HG03196 (cell line): ENCODE measurements around the gene ZNF827.

Experiments
- ATAC-seq: cut with Tn5 transposase; IDR thresholded peaks from one replicate; pipeline ENCODE4 v1.9.1; 2021; ENCODE audit not compliant: unreplicated experiment

ZNF827 gene, protein sequence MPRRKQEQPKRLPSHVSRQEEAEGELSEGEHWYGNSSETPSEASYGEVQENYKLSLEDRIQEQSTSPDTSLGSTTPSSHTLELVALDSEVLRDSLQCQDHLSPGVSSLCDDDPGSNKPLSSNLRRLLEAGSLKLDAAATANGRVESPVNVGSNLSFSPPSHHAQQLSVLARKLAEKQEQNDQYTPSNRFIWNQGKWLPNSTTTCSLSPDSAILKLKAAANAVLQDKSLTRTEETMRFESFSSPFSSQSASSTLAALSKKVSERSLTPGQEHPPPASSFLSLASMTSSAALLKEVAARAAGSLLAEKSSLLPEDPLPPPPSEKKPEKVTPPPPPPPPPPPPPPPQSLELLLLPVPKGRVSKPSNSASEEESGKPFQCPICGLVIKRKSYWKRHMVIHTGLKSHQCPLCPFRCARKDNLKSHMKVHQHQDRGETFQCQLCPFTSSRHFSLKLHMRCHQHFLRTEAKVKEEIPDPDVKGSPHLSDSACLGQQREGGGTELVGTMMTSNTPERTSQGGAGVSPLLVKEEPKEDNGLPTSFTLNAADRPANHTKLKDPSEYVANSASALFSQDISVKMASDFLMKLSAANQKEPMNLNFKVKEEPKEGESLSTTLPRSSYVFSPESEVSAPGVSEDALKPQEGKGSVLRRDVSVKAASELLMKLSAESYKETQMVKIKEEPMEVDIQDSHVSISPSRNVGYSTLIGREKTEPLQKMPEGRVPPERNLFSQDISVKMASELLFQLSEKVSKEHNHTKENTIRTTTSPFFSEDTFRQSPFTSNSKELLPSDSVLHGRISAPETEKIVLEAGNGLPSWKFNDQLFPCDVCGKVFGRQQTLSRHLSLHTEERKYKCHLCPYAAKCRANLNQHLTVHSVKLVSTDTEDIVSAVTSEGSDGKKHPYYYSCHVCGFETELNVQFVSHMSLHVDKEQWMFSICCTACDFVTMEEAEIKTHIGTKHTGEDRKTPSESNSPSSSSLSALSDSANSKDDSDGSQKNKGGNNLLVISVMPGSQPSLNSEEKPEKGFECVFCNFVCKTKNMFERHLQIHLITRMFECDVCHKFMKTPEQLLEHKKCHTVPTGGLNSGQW

DNA sequence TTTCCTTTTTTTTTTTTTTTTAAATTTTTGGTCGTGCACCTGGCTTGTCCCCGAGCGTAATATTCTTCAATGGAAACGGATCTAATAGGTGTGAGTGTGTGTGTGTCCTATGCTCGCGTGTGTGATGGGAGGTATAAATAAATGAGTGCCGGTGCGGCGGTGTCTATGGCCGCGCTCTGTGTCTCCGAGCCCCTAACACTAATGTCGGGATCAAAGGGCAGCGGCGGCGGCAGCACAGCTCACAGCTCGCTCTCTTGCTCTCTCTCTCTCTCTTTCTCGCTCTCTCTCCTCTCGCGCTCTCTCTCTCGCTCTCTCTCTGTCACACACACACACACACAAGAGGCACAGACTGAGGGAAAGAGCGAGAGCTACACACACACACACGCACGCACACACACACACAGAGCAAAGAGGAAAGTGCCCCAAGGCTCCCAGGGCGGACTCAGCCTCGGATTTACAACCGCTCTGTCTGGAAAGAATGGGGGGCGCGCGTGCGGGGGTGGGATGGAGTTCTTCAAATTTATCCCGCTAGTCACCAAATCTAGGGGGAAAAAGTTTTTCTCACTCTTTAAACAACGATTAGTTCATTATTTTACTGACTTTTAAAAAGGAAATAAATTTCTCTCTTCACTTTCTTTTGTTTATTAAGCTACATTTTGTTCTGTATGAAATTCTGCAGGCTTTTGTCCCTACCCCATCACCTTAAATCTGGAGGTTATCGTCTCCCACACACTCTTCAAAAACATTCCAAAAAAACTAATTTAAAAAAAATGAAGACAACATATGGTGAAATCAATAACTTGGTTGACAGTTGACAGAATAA lies at the start of gene ZNF827:
Gene ZNF827 (minus strand): TSS at position 206 of the 823 bp plus-strand sequence. CDS start 416 bp downstream, outside the sequence.
- peak; percentile 33 for ATAC-seq

DNA sequence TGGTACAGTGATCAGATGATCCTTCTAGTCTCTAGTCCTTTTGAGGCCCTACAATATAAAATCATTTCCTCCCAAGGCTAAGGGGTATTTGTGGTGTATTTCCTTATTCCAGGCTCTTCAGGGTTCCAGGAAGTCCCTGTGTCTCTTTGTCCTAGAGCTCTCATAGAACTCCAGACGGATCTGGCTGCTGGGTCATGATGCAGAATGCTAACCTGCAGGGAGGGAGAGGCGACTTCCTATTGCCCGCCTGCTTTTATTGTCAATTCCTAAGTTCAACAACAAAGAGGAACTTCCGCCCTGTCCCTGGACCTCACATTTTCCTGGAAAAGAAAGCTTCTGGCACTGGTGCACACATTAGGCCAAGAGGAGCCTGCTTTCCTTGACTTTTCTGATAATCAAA lies 45.9 kb upstream of the ZNF827 start:
- no peak for ATAC-seq

DNA sequence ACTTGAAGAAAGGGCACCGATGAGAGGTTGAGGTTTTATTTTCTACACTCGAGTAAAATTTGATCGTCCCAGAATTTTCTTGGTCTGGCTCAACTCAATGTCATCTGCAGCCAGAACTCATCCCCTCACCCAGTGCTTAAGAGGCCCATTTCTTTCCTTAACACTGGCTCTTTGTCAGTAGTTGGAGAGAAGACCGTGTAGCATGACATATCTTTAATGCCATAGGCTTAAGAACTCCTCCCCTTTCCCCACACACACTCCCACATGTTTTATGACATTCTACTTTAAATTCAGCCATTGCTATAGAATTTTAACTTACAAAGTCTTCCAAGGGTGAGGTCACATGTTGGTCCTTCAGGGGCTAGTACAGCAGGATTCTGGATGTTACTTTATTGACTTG lies 44.2 kb upstream of the ZNF827 start:
- no peak for ATAC-seq

DNA sequence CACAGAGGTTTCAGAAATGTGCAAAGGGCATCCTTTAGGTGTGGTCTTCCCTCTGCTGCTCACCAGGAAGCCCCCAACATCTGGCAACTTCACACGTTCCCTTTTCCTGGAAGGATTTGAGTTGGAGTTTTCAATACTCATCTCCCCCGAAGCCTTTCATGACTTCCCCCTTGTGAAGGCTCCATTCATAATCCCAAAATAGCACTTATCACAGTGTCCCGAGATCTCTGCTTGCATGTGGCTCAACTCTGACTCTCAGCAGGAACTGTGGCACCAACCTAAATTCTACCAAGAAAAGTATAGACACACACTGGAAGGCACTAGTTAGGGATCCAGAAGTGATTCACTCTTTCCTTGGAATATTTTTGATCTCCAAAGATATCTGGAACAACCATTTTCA lies 40.5 kb upstream of the ZNF827 start:
- no peak for ATAC-seq

DNA sequence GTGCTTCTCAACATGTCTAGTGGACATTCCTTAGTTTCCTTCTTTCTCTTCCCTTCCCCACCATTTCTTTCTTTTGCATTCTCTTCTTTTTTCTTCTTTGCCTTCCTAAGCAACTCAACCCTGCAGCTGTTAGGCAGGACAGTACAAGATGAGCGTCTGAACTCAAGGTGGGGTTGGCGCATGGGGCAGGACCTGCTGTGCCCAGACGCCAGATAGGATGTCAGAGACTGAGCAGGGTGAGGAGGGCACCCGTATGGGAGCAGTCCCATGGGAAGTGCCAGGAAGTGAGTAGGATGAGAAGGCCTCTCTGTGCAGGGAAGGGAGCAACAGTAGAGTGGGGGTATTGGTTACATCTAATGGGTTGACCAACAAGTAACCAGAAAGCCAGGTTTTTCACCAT lies 38.1 kb upstream of the ZNF827 start:
- no peak for ATAC-seq

DNA sequence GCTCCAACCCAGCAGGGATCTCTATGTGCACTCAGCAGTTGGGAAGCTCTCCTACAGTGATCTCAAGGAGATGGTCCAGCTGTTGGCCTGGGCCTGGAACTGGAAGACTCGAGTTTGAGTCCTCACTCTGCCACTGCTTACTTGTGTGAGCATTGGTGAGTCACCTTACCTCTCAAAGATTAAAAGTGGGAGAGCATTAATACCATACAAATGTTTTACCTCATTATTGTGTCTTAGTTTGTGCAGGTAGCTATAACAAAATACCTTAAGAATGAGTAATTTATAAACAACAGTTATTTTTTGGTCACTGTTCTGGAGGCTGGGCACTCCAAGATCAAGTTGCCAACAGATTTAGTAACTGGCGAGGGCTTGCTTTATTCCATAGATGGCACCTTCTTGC lies 21.4 kb upstream of the ZNF827 start:
- no peak for ATAC-seq

DNA sequence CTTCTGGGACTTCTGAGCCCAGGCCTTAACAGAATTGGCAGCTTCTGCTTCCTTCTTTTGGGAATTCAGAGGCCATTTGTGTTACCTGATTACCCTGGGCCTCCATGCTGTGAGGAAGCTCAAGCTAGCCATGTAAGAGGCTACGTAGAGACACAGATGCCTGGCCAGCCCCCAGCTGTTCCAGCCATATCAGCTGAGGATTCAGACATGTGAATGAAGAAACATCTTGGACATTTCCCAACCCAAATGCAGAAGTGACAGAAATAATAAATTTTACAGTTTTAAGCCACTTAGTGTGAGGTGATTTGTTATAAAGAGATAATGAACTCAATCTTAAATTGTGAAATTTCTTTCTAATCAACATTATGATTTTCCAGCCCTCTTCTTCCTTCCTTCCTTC lies 18.7 kb upstream of the ZNF827 start:
- ATAC-seq, result no peak

DNA sequence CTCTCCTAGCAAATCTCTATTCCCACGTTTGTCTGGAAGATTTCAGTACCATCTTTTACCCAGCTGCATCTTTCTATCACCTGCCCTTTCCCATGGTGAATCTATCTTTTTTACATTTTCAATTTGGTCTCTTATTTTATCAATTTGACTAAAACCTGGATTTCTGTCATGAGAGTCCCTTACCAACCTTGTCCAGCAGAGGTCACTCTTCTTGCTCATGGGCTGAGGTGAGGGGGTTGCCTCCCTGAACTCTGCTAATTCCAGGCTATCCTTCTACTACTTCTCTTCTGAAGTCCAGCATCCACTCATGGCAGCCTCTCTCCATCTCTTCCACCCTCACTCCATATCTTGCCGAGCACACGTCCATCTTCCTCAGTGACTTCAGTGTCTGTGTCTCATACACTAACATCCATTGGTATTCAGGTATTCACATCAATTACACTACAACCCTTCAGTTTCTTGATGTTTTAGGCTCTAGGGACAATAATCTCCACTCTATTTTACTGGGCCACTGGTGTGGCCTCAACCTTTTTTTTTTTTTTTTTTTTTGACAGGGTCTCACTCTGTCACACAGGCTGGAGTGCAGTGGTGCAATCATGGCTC lies 17.8 kb upstream of the ZNF827 start:
- ATAC-seq, result no peak

DNA sequence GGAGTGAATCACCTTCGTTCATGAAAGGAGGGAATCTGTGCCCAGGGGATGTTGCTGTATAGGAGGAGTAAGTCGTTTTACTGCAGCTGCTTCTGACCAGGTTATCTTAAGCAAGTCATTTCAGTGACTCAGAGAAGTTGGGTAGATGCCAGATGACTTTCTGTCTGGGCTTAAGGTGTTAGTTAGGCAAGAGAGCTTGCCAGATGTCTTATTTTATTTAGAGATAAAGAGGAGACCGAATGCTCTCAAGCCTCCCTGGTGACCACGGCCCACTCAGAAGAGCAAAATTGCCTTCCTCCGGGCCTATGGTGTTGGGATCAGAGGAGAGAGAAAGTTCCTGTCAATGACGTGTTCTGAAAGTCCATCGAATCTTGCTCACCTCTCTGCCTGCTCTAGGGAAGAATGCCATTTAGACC lies 16.3 kb upstream of the ZNF827 start:
- ATAC-seq, result no peak

DNA sequence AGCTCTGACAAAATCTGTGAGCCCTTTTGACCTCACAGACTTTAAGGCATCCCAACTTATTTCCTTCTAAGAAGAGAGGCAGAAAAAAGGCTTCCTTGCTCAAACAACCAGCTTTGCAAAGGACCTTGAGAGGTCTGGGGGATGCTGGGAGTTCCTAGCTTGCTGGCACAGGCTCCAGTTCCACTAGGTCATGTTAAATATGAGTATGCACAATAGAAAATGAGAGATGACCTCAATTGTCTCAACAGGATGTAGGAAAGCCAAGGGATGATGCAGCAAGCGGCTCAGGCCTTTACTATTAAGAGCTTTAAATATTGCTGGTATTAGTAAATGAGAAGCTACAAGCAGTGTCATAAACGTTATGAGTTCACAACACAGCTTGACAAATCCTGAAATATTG lies 13.3 kb upstream of the ZNF827 start:
- ATAC-seq, result no peak

DNA sequence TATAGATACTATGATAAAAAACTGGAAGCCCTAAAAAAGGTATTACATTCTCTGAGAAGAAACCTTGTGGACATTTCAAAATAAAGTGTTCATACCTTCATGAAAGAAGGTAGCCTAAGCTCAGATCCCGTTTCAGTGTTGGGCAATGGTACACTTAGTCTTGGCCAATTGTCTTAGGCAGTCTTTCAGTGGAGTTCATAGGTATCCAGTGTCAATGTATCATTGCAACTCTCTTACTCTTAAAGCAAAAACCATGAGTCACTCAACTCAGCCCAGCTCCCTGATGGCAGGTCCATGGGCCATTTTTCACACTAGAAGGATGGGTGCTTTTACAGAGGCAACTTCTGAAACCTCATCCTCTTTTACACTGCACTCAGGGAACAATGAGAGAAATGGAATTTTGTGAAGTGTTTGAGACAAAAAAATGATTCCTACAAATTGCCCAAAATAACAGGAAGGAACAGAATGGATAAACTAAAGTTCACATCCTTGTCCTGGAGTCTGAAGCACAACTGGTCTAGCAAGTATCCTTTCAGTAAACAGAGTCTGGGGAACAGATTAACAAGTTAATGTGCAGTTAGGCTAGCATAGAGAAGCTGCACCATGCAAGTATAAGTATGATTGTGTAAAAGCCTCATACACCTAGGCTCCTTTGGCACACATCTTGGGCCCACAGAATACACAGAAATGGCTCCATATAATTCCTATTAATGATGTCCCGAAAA lies 7.0 kb upstream of the ZNF827 start:
- ATAC-seq, result no peak

DNA sequence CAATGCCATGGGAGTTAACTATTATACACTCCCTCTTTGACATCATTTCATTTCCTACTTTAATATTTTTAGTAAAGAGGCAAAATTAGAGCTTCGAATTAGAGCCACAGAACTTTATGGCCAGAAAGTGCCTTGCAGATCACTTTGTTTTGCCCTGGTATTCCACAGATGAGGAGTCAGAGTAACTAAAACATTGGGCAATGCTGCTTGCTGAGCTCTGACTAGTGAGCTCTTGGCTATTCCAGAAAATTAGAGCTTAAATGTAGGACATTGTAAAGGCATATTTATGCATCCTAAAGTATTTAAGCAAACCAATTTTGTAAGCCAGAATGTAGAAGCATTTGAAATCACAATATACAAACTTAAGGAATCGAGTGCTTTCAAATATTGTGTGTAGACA lies 6.3 kb upstream of the ZNF827 start:
- no peak for ATAC-seq

DNA sequence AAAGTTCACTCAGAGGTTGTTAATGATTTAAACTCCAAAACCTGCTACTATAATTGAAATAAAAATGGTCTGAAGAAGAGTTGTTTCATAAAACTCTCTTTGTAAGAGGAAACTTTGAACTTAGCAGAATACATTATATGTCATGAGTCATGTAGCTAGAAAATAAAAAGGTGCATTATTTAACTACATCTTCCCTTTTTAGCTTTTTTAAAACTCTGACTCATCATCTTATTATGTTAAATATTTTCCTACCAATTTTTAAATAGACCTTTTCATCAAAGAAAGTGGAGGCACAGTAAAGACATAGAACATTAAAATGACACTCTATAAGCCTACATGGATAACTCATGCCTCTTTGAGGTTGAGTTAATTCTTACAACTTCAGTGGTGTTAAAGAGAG lies 1.2 kb upstream of the ZNF827 start:
- no peak for ATAC-seq

DNA sequence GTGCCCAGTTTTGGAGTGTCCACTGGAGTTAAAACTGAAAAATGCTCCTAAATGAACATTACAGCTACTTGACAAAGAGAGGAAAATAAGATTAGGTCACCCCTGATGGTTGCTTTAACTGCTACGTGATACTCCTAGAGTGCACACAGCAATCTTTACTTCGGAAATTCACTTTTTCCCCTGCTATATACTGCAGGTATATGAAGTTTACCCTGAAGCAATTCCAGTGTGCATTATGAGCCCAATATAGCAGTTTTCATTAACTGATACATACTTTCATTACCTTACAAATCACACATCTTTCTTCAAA lies 773 bp upstream of the ZNF827 start:
- ATAC-seq, result no peak

DNA sequence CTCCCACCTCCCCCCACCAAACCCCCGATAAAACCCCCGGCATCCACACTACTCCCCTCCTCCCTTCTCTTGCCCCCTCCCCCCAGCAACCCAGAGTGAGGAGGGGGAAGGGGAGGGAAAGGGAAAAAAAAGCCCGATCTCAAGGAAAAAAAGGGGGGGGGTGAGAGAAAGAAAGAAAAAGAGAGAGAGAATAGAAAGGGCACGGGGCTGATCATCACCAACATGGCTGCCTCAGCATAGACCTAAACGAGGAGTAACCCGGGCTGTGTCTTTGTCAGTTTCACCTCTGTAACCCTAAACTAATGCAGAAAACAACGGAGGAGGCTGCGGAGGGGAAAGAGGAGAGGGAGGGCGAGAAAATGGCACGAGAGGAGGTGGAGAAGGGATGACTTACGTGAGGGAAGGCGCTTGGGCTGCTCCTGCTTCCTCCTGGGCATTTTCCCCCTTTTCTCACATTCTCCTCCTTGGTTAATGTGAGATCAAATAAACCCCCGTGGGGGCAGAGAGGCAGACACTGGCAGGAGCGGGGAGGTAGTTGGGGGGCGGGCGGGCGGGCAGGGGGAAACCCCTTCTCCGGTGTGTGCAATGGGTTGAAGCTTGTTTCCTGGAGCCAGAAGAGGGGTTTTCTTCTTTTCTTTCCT lies 532 bp downstream of the ZNF827 start:
- no peak for ATAC-seq

DNA sequence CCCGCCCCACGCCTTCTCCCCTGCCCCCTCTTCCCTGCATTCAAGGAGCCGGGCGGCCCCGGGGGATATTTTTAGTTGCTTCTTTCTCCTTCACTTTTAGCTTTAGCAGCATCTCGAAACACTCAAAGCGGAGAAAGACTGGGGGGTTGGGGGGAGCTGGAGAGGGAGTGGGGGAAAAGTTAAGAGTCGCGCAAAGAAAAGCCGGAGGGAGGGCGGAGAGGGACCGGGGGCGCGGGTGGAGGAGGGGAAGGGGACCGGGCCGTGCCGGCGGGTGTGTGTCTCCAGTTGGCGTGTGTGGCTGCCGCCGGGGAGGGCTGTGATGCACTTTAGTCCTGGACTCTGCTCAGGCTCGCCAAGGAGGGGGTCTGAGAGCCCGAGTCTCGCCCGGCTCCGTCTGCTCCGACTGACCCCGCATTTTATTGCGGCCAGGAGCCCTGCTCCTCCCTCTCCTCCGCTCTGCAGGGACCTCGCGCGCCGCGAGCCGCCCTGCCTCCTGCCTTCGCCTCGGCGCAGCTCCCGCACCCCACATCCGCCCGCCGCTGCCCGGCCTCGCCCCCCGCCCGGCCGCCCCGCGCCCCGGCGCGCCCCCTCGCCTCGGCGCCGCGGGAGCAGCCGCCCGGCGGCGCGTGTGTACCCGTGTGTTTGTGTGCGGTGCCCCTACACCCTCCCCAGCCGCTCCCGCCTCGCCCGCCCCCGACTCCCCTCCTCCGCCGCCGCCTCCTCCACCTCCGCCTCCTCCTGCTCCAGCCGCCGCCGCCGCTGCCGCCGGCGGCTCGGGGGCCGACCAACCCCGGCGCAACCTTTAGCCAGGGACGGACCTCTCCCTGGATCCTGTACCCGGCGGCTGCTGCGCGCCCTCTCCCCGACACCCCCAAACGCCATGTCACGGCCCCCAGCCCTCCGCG lies 1.4 kb downstream of the ZNF827 start:
- ATAC-seq, result peak; percentile 0

DNA sequence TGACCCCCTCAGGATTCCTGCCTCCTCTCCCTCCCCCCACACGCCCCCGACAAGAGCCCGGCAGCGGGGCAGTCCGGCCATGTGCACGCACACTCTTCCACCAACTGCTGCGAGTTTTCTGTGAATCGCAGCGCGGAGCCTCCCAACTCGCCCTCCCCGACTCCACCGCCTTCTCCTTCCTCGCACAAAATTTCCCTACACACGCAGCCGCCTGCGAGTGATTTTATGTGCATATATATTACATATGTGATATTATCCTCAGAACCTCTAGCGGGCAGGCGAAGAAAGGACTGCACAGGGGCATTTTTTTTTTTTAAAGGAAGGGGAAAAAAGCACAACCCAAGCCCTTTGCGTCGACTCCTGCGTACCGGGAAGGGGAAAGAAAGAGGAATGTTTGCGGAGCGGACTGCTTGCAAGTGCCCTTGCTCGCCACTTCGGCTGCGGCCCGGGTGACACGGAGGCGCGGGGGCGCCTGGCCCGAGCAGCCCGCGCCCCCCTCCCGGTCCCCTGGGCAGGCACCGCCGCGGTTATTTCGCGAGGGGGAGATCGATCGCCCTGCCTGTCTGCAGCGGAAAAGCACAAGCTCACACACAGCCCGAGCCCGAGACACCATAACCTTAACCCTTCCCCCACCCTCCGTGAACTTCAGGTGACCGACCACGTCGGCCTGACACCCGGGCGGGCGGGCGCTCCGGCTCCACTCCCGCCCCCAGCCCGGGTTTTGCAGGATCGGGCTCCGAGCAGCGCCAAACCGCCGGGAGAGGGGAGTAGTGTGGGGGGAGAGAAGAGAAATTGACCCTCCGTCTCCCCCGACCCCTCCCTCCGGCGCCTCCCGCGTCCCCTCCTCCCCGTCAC lies 2.3 kb downstream of the ZNF827 start:
- peak; percentile 43 for ATAC-seq
